NCI-H128 (cell line): ENCODE results near the gene TRPM2.
"Not testable (repeated sequence)": the region's sequence is repeated elsewhere in the genome, so short reads cannot be mapped to it uniquely, and the experiment has no call there.

Source experiments
- DNase-seq: peaks from one replicate; lab custom pipeline; 2025; ENCODE audit not compliant: unreplicated experiment; lab: John Stamatoyannopoulos, UW

TRPM2 gene

GRCh38 chr21:44351535-44352252 lies 1.7 kb upstream of the TRPM2 start:
- DNase-seq: no peak

- no peak for DNase-seq
These were observed 1.1 kb upstream of the TRPM2 start for GRCh38 chr21:44352253-44352860.

- no peak for DNase-seq
These were observed 582 bp downstream of the TRPM2 start for GRCh38 chr21:44354001-44354405.

DNA sequence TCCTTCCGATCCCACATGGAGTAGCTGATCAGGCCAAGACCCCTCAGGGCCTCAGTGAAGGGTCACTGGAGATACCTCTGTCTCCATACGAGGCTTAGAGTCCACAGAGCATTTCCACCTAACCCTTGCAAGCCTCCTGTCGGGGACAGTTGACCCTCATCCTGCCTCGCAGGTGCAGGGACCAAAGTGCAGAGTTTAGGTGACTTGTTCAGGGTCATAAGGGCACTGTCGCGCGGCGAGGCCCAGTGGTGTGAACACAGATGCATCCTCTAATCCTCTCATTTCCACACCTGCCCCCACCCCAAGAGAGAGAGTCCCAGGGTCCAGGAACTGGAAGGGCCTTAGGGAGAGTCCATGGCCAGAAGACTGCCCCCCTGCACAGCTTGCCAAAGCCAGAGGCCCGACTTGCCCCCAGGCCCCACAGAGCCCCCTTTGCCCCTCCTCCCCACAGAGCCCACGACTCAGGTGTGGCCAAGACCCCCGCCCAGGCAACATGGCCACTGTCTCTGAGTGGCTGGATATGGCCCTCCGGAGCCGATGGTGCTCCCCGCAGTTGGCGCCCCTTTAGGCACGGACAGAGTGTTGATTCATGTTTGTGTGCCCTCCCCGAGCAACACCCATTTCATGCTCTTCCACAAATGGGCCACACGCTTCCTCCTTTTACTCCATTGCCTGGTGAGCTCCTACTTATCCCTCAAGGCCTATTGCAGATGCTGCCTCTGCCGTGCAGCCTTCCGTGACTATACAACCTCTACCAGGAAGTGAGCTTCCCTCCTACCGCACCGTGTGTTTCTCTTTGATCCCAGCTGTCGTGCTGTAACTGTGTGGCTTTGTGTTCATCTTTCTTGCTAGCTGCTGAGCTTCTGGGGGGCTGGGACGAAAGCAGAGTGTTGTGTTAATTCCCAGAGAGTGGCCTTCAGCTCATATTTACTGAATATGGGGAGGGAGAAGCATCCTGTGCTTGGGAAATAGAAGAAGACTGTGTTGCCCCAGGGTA lies 1.7 kb downstream of the TRPM2 start:
- DNase-seq: no peak

GRCh38 chr21:44356160-44356559 lies 2.7 kb downstream of the TRPM2 start:
- no peak for DNase-seq

DNA sequence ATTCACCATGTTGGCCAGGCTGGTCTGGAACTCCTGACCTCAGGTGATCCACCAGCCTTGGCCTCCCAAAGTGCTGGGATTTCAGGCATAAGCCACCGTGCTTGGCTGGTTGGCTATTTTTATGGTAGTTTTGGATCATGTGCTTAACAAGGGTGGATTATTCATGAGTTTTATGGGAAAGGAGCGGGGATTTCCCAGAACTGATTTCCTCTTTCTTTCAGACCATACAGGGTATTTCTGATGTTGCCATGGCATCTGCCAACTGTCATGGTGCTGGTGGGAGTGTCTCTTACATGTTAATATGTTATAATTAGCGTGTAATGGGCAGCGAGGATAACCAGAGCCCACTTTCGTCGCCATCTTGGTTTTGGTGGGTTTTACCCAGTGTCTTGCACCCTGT lies 3.2 kb downstream of the TRPM2 start:
- DNase-seq: no peak

- DNase-seq: no peak
These were observed 3.8 kb downstream of the TRPM2 start for GRCh38 chr21:44357064-44357837.

DNA sequence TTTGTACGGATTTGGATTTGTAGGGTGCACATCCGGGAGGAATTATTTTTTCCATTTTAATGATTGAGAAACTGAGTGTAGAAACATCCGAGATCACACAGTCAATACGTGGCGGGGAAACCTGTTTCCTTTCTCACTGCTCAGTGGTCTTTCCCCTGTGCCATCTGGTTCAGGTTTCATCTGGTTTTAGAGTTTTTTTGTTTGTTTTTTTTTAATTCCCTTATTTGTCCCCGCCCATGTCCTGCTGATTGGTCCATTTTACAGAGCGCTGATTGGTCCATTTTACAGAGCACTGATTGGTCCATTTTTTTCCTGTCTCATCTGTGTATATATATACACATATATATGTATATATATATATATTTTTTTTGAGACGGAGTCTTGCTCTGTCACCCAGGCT lies 6.0 kb downstream of the TRPM2 start:
- no peak for DNase-seq

DNA sequence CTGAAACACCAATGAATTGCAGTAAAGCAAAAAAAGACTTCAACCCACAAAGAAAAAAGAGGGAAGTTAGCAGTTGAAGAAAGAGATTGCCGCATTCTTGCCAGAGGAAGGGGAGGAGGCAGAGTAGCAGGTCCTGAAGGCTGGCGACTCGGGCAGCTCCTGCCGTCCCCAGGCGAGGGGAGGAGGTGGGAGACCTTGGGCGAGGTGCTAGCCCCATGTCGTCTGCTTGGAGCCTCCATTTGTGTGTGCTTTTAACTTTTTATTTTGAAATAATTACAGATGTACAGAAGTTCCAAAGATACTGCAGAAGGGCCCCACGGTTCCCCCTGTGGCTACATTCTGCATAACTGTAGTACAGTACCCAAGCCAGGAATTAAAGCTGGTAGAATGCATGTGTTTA lies 6.7 kb downstream of the TRPM2 start:
- DNase-seq: no peak

- DNase-seq: not testable (repeated sequence)
These were observed 8.5 kb downstream of the TRPM2 start for GRCh38 chr21:44361903-44362302.

DNA sequence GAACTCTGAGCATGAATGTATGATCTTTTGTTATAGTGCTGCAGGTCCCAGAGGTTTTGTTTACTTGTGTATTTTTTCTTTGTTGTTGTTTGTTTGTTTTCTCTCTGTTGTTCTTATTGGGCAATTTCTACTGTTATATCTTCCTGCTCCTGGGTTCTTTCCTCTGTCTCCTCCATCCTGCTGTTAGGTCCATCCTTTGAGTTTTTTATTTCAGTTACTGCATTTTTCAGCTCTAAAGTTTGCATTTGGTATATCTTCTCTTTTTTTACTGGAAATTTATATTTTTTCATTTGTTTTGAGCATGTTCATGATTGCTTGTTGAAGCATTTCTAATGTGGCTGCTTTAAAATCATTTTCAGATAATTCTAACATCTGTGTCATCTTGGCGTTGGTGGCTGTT lies 9.9 kb downstream of the TRPM2 start:
- no peak for DNase-seq

DNA sequence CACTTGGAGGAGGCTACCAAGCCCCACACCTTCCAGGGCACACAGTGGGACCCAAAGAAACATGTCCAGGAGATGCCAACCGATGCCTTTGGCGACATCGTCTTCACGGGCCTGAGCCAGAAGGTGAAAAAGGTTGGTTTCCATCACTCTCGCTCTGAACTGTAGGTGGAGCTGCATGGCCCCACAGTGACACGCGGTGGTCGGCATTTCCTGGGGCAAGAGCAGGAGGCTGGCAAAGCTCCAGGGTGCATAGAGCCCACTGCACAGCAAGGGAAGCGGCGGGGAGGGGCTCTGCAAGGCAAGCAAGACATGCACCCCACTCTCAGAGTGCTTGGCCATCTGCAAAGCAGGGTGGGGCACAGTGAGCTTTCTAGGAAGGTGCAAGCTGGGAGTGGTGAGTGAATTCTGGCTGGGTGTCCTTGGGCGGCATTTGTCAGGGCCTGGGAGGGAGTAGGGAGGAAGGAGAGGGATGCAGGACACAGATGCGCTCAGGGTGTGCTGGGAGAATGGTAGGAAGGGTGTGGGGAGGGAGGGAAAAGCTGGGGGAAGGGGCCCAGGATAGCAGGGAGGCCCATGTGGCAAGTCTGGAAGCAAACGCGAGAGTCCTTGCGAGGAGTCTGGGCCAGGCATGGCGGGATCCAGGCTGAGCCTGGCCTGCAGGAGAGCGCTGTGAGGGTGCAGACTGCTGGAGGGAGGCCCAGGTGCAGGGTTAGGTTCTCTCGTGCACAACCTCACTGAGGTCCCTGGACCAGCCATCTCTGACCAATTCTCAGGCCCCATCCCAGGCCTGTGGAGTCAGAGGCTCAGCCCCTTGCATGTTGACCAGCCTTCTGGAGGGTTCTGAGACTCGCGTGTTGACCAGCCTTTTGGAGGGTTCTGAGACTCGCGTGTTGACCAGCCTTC lies 11.0 kb downstream of the TRPM2 start:
- DNase-seq: no peak

- DNase-seq: no peak
These were observed 12.0 kb downstream of the TRPM2 start for GRCh38 chr21:44365251-44365966.

- DNase-seq: no peak
These were observed 12.7 kb downstream of the TRPM2 start for GRCh38 chr21:44365967-44366585.

GRCh38 chr21:44366586-44367211 lies 13.3 kb downstream of the TRPM2 start:
- DNase-seq: no peak

GRCh38 chr21:44368711-44369446 lies 15.5 kb downstream of the TRPM2 start:
- DNase-seq: no peak

GRCh38 chr21:44370027-44370735 lies 16.8 kb downstream of the TRPM2 start:
- DNase-seq: no peak
